Measurements from ENCODE around the gene KIFC3. TPM values are rescaled to one million over a fixed set of nuclear protein-coding genes. Genes with fewer than 3 reads are reported as not detected.
A peak's percentile ranks its signal among the peaks of the same experiment; 100 is the strongest.

The KIFC3 gene
- total and polyA plus RNA-seq, 2 of the 13 experiments (the other 11 are each of a cell fraction or from before 2014, with no cell fraction given), result 42.1 to 45.3 TPM

DNA sequence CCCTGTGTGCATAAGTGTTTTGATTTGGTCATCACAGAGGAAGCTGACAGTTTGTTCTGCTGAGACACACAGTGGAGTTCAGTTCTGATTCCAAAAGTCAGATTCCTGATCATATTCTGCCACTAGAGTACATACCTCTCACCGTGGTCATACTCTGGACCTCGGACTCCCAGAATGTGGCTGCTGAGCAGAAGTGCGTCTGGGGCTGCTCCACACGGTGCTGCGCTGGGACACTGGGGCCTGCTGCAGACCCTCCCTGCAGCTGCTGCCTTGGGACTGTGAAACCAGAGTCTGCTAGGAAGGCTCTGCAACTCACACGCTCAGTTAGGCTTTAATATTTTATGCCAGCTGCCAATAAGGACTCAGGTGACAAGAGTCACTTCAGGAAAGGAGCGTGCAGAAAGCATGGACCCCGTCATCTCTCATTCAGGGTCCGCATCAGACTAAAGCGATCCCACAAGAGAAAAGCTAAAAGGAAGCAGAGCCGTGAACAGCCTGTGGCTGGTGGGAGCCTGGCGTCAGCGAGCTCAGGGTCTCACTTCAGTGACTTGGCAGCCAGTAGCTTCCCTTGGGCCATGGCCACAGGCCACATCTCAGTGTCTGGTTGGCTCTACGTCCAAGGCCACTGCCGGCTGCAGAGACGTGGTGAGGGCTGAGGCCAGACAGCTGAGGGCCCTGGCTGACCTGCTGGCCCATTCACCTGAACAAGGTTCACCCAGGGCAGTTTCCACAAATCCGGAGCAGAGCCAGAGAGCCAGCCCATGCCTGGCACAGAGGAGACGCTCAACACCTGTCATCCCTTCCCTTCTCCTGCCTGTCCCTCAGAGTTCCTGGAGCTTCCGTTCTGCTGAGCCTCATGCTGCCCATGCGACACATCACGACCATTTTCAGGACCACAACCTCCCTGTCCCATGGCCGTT is 24.7 kb upstream of the KIFC3 start (continued):
- TF ChIP-seq SOX5 (CRISPR knock-in tag; IDR thresholded peaks at IDR 0.05; ENCODE audit: borderline replicate concordance) (peak; percentile 42), SPEN (CRISPR knock-in tag; IDR thresholded peaks at IDR 0.05; ENCODE audit: low read depth) (peak; percentile 66), NFYC (CRISPR knock-in tag; IDR thresholded peaks at IDR 0.05) (peak; percentile 52; the same call in 1 of the 2 replicates), ZNF883 (CRISPR knock-in tag; IDR thresholded peaks at IDR 0.05; ENCODE audit: not compliant biosample characterization) (peak; percentile 79), JUND (CRISPR knock-in tag; IDR thresholded peaks at IDR 0.05) (peak; percentile 68; the same call in 1 of the 2 replicates), ZNF383 (CRISPR knock-in tag; IDR thresholded peaks at IDR 0.05; ENCODE audit: borderline replicate concordance) (peak; percentile 98; the same call in 1 of the 2 replicates), ESRRA (CRISPR knock-in tag; IDR thresholded peaks at IDR 0.05; ENCODE audit: low read depth) (peak; percentile 86; the same call in 1 of the 2 replicates), ZBTB38 (CRISPR knock-in tag; IDR thresholded peaks at IDR 0.05) (peak; percentile 92), ZNF441 (CRISPR knock-in tag; IDR thresholded peaks at IDR 0.05; ENCODE audit: borderline replicate concordance) (no peak; the same call in 1 of the 2 replicates), ZNF75D (CRISPR knock-in tag; IDR thresholded peaks at IDR 0.05; ENCODE audit: borderline replicate concordance) (no peak), HOXA9 (CRISPR knock-in tag; IDR thresholded peaks at IDR 0.05; ENCODE audit: borderline replicate concordance) (no peak), LCORL (IDR thresholded peaks at IDR 0.05) (no peak; the same call in 1 of the 2 replicates), LCORL (CRISPR knock-in tag; IDR thresholded peaks at IDR 0.05) (peak; percentile 93), ZNF274 (CRISPR knock-in tag; IDR thresholded peaks at IDR 0.05) (peak; percentile 50), MED1 (CRISPR knock-in tag; IDR thresholded peaks at IDR 0.05) (peak; percentile 71)
- TF ChIP-seq, protein P1, sequence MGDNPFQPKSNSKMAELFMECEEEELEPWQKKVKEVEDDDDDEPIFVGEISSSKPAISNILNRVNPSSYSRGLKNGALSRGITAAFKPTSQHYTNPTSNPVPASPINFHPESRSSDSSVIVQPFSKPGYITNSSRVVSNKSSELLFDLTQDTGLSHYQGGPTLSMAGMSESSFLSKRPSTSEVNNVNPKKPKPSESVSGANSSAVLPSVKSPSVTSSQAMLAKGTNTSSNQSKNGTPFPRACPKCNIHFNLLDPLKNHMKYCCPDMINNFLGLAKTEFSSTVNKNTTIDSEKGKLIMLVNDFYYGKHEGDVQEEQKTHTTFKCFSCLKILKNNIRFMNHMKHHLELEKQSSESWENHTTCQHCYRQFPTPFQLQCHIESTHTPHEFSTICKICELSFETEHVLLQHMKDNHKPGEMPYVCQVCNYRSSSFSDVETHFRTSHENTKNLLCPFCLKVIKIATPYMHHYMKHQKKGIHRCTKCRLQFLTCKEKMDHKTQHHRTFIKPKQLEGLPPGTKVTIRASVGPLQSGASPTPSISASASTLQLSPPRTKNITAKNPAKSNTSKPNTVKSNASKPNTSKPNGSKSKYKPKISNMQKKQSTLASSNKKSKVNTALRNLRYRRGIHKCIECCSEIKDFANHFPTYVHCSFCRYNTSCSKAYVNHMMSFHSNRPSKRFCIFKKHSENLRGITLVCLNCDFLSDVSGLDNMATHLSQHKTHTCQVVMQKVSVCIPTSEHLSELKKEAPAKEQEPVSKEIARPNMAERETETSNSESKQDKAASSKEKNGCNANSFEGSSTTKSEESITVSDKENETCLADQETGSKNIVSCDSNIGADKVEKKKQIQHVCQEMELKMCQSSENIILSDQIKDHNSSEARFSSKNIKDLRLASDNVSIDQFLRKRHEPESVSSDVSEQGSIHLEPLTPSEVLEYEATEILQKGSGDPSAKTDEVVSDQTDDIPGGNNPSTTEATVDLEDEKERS (CRISPR knock-in tag; IDR thresholded peaks at IDR 0.05), result 0 out of 2 replicates have a peak, but pooled peaks have one; percentile 80
- TF ChIP-seq, protein P2, sequence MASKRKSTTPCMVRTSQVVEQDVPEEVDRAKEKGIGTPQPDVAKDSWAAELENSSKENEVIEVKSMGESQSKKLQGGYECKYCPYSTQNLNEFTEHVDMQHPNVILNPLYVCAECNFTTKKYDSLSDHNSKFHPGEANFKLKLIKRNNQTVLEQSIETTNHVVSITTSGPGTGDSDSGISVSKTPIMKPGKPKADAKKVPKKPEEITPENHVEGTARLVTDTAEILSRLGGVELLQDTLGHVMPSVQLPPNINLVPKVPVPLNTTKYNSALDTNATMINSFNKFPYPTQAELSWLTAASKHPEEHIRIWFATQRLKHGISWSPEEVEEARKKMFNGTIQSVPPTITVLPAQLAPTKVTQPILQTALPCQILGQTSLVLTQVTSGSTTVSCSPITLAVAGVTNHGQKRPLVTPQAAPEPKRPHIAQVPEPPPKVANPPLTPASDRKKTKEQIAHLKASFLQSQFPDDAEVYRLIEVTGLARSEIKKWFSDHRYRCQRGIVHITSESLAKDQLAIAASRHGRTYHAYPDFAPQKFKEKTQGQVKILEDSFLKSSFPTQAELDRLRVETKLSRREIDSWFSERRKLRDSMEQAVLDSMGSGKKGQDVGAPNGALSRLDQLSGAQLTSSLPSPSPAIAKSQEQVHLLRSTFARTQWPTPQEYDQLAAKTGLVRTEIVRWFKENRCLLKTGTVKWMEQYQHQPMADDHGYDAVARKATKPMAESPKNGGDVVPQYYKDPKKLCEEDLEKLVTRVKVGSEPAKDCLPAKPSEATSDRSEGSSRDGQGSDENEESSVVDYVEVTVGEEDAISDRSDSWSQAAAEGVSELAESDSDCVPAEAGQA (IDR thresholded peaks at IDR 0.05; ENCODE audit: low read depth), result peak; percentile 60; the same call in 1 of the 2 replicates
- TF ChIP-seq, protein P2 (CRISPR knock-in tag; IDR thresholded peaks at IDR 0.05; ENCODE audit: borderline replicate concordance), result no peak
- TF ChIP-seq, protein P3, sequence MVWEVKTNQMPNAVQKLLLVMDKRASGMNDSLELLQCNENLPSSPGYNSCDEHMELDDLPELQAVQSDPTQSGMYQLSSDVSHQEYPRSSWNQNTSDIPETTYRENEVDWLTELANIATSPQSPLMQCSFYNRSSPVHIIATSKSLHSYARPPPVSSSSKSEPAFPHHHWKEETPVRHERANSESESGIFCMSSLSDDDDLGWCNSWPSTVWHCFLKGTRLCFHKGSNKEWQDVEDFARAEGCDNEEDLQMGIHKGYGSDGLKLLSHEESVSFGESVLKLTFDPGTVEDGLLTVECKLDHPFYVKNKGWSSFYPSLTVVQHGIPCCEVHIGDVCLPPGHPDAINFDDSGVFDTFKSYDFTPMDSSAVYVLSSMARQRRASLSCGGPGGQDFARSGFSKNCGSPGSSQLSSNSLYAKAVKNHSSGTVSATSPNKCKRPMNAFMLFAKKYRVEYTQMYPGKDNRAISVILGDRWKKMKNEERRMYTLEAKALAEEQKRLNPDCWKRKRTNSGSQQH (CRISPR knock-in tag; IDR thresholded peaks at IDR 0.05; ENCODE audit: low read depth), result no peak

Measured in HepG2 (cell line).